Nephron (organoid): ENCODE measurements around the gene KLHL17.

ENCODE experiments used
- H3K27ac Mint-ChIP-seq, 3 experiments: 2 replicates each; pipeline ENCODE4 v1.8.0; 2020; ENCODE audit warnings: mixed read lengths in 3 of 3, mild to moderate bottlenecking in 2 of 3, moderate library complexity in 1 of 3
- H3K27me3 Mint-ChIP-seq: 2 replicates; pipeline ENCODE4 v1.8.0; 2021; ENCODE audit warnings: low read depth, mild to moderate bottlenecking, moderate library complexity, mixed read lengths
- H3K36me3 Mint-ChIP-seq: 2 replicates; pipeline ENCODE4 v1.8.0; 2020; ENCODE audit warnings: low read depth, mixed read lengths
- H3K4me1 Mint-ChIP-seq: 2 replicates; pipeline ENCODE4 v1.8.0; 2020; ENCODE audit warnings: mixed read lengths
- H3K4me3 Mint-ChIP-seq, 3 experiments: 2 replicates each; pipeline ENCODE4 v1.8.0; 2020; ENCODE audit warnings: mild to moderate bottlenecking in 3 of 3, mixed read lengths in 3 of 3, moderate library complexity in 2 of 3
- H3K9me3 Mint-ChIP-seq: 2 replicates; pipeline ENCODE4 v1.8.0; 2020; ENCODE audit warnings: mixed read lengths
- TF ChIP-seq, protein P1 (sequence below), 3 experiments: fragments of 200-600 bp; sonication (generic); IDR thresholded peaks; one replicate each; pipeline ENCODE4 v1.5.0; 2021; ENCODE audit warnings: antibody characterized with exemption in 3 of 3; ENCODE audit not compliant: unreplicated experiment in 3 of 3

Gene KLHL17

DNA sequence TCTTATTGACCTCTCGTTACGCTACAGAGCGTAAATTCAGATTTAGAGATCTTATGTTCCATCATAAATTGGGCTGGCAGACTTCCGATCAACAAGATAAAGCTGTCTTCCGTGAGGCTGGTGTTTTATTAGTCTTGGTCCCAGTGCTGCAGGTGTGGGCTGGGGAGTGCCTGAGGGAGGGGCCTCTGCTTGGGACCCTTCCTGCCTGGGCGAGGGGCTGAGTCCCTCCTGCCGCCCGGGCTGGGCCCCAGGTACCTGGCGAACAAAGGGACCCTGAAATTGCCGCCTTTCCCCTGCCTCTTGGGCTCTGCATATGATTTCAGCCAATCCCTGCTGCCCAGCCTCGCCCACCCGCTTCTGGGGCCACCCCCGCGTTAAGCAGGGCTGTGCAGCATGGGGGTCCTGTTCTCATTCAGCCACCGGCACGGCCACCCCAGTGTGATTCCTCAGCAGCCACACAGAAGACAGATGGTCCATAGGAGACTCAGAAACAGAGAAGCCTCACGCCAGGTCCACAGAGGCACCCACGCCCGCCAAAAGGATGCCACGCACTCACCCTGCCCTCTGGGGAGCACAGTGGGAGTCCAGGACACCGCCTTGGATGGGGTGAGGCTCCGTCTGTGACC, 42.8 kb upstream of the KLHL17 start:
- peaks cover 61% of the 10 kb centered on the region for H3K4me1 Mint-ChIP-seq
- H3K9me3 Mint-ChIP-seq = no peaks in the 10 kb centered on the region
- peak overlapping the region; percentile 60 to 67 (median 63) for H3K4me3 Mint-ChIP-seq
- H3K27me3 Mint-ChIP-seq = peaks cover 47% of the 10 kb centered on the region
- peak overlapping the region; percentile 88 to 97 (median 89) for H3K27ac Mint-ChIP-seq
- H3K36me3 Mint-ChIP-seq = peaks cover 4% of the 10 kb centered on the region
- TF ChIP-seq, protein P1, sequence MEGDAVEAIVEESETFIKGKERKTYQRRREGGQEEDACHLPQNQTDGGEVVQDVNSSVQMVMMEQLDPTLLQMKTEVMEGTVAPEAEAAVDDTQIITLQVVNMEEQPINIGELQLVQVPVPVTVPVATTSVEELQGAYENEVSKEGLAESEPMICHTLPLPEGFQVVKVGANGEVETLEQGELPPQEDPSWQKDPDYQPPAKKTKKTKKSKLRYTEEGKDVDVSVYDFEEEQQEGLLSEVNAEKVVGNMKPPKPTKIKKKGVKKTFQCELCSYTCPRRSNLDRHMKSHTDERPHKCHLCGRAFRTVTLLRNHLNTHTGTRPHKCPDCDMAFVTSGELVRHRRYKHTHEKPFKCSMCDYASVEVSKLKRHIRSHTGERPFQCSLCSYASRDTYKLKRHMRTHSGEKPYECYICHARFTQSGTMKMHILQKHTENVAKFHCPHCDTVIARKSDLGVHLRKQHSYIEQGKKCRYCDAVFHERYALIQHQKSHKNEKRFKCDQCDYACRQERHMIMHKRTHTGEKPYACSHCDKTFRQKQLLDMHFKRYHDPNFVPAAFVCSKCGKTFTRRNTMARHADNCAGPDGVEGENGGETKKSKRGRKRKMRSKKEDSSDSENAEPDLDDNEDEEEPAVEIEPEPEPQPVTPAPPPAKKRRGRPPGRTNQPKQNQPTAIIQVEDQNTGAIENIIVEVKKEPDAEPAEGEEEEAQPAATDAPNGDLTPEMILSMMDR (IDR thresholded peaks at IDR 0.05; ENCODE audit: unreplicated experiment in 3 of 3) = no peak

DNA sequence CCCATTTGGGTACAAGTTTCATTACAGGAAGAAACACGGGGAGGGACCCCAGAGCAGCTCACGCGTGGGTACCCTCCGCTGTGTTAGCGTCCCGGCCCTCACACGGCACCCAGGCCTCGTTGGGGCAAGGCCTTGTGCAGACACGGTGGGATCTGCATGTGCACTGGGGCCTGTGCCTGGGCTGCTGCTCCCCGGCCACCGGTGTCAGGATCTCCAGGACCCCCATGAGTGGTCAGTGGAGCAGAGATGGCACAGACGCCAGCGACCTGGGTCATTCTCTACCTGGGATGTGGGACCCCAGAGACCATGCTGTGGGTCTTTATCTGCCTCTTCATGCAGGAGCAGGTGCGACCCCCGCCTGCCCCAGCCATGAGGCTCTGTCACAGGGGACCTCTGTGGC, 42.0 kb upstream of the KLHL17 start:
- H3K27me3 Mint-ChIP-seq = peaks cover 45% of the 10 kb centered on the region
- H3K36me3 Mint-ChIP-seq = peaks cover 4% of the 10 kb centered on the region
- peak overlapping the region in 2 of 3 experiments; percentile 56 to 61 for H3K4me3 Mint-ChIP-seq
- no peaks in the 10 kb centered on the region for H3K9me3 Mint-ChIP-seq
- TF ChIP-seq, protein P1 (IDR thresholded peaks at IDR 0.05; ENCODE audit: unreplicated experiment in 3 of 3) = no peak
- H3K4me1 Mint-ChIP-seq = peaks cover 57% of the 10 kb centered on the region
- peak overlapping the region; percentile 77 to 89 (median 88) for H3K27ac Mint-ChIP-seq

DNA sequence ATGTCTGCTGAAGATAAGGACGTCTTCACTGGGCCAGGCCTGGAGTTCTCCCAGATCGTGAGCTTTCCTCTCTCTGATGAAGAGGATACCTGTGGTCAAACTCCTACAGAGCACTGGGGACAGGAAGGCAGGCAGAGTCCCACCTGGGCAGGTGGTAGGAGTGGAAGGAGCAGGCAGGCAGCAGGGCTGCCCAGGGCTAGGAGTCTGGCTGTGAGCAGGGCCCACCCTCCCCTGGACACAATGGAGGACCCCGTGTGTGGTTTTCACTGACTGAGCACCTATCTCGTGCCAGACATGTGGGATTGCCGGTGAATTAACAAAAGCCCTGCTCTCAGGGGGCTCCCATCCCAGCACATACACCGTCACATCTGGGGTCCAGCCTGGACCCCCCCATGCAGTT, 41.5 kb upstream of the KLHL17 start:
- peaks cover 57% of the 10 kb centered on the region for H3K4me1 Mint-ChIP-seq
- H3K9me3 Mint-ChIP-seq = no peaks in the 10 kb centered on the region
- peak overlapping the region; percentile 66 to 89 (median 77) for H3K27ac Mint-ChIP-seq
- H3K36me3 Mint-ChIP-seq = peaks cover 4% of the 10 kb centered on the region
- H3K4me3 Mint-ChIP-seq = peak overlapping the region in 2 of 3 experiments; percentile 55 to 61
- TF ChIP-seq, protein P1 (IDR thresholded peaks at IDR 0.05; ENCODE audit: unreplicated experiment in 3 of 3) = no peak
- H3K27me3 Mint-ChIP-seq = peaks cover 42% of the 10 kb centered on the region

DNA sequence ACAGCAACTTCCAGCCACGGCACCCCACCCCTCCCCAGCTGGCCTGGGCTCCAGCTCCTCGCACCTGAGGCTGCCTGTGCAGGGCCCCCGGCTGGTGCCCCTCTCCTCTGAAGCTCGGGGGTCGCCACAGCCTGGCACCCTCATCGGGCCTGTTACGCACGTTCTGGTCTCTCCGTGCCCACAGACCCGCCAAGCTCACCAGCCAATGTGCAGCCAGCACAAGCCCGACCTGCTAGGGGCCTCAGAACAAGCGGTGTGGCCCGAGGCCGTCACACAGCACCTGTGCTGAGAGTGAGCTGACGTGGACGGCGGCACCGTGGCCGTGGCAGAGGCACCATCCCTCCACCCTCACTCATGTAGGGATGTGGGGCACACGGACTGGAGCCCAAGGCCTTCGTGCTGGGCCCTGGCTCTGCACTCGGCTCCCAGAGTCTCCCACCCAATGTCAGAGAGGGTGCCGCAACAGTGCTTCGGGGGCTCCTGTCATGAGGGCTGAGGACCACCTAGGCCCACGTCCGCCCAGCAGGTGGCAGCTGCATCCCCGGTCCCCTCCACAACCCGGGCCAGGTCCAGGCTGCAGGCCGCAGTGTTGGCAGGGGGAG, 41.0 kb upstream of the KLHL17 start:
- Mint-ChIP-seq H3K4me1 (peaks cover 57% of the 10 kb centered on the region), H3K27ac (no peak overlapping the region), H3K9me3 (no peaks in the 10 kb centered on the region), H3K4me3 (no peak overlapping the region), H3K36me3 (peaks cover 4% of the 10 kb centered on the region), H3K27me3 (peaks cover 37% of the 10 kb centered on the region)
- TF ChIP-seq, protein P1 (IDR thresholded peaks at IDR 0.05; ENCODE audit: unreplicated experiment in 3 of 3) = peak in 1 of 3 experiments; percentile 21

DNA sequence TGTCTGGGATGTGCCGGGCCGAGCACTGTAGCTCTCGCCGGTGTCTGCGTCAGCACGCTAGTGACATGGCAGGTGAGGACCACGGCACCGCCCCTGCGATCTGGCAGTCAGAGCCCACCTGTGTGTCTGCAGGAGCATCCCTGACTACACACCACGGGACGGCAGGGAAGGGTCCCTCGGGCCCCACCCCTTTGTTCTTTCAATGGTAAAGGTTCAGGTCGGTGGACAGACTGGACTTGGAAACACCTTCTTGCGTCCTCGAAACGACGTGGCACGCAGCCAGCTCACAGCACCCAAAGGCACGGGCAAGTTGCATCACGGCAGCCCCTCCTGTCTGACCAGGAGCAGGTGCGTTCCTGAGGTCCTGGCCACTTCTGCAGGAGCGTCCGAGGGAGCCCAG, 40.4 kb upstream of the KLHL17 start:
- peaks cover 32% of the 10 kb centered on the region for H3K27me3 Mint-ChIP-seq
- H3K4me3 Mint-ChIP-seq = no peak overlapping the region
- peak overlapping the region in 1 of 3 experiments; percentile 81 for H3K27ac Mint-ChIP-seq
- peaks cover 4% of the 10 kb centered on the region for H3K36me3 Mint-ChIP-seq
- no peaks in the 10 kb centered on the region for H3K9me3 Mint-ChIP-seq
- H3K4me1 Mint-ChIP-seq = peaks cover 55% of the 10 kb centered on the region
- TF ChIP-seq, protein P1 (IDR thresholded peaks at IDR 0.05; ENCODE audit: unreplicated experiment in 3 of 3) = no peak

DNA sequence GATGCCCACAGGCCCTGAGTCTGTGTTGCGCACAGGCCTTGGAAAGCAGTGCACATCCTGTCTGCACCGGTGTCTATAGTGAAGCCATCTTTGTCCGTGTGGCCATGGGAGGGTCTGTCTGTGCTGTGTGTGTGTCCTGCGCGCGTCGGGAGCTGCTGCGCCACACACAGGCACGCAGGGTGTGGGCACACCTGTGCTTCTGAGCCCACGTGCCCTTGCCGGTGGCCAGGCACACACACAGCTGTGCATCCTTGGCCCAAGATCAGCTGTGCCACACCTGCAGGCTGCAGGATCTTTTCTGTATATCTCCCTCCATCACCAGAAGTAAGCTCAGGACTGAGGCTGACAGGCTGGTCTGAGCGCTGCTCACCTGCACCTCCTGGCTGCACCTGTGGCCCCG, 39.9 kb upstream of the KLHL17 start:
- H3K4me3 Mint-ChIP-seq = peak overlapping the region; percentile 42 to 72 (median 71)
- no peaks in the 10 kb centered on the region for H3K9me3 Mint-ChIP-seq
- peaks cover 51% of the 10 kb centered on the region for H3K4me1 Mint-ChIP-seq
- TF ChIP-seq, protein P1 (IDR thresholded peaks at IDR 0.05; ENCODE audit: unreplicated experiment in 3 of 3) = no peak
- H3K27me3 Mint-ChIP-seq = peaks cover 28% of the 10 kb centered on the region
- H3K27ac Mint-ChIP-seq = peak overlapping the region; percentile 59 to 81 (median 64)
- H3K36me3 Mint-ChIP-seq = peaks cover 4% of the 10 kb centered on the region
